HG03575 (cell line): ENCODE results near the gene ZBED6.
"Not testable (repeated sequence)": the region's sequence is repeated elsewhere in the genome, so short reads cannot be mapped to it uniquely, and the experiment has no call there.

Experiments
- ATAC-seq: cut with Tn5 transposase; IDR thresholded peaks from one replicate; pipeline ENCODE4 v1.9.1; 2021; ENCODE audit not compliant: unreplicated experiment, insufficient number of reproducible peaks, low FRiP score; ENCODE audit errors: extremely low read depth

Gene ZBED6

GRCh38 chr1:203828002-203828401, 32.6 kb downstream of the ZBED6 start:
- no peak for ATAC-seq

- no peak for ATAC-seq
These were observed 33.1 kb downstream of the ZBED6 start for GRCh38 chr1:203828503-203828902.

- ATAC-seq: not testable (repeated sequence)
These were observed 33.8 kb downstream of the ZBED6 start for GRCh38 chr1:203829247-203829646.

- no peak for ATAC-seq
These were observed 40.1 kb downstream of the ZBED6 start for GRCh38 chr1:203835476-203835875.

GRCh38 chr1:203839081-203839480, 43.7 kb downstream of the ZBED6 start:
- no peak for ATAC-seq

- no peak for ATAC-seq
These were observed 44.9 kb downstream of the ZBED6 start for GRCh38 chr1:203840208-203840808.

- no peak for ATAC-seq
These were observed 47.1 kb downstream of the ZBED6 start for GRCh38 chr1:203842559-203842876.

GRCh38 chr1:203843435-203843834, 48.0 kb downstream of the ZBED6 start:
- ATAC-seq: no peak
